GM12875 (cell line): ENCODE results near the gene LINGO4.
"Not testable (repeated sequence)": the region's sequence is repeated elsewhere in the genome, so short reads cannot be mapped to it uniquely, and the experiment has no call there.

Source experiments
- H3K4me3 ChIP-seq: one replicate; pipeline ENCODE4 v1.5.1; 2011; ENCODE audit warnings: low read depth, low read length, control low read depth
- CTCF ChIP-seq: IDR thresholded peaks from 2 replicates; pipeline ENCODE4 v1.5.1; 2011; ENCODE audit warnings: low read depth, mild to moderate bottlenecking, control low read depth, inconsistent platforms, low read length, moderate library complexity, borderline replicate concordance; ENCODE audit not compliant: insufficient read depth

The LINGO4 gene

DNA sequence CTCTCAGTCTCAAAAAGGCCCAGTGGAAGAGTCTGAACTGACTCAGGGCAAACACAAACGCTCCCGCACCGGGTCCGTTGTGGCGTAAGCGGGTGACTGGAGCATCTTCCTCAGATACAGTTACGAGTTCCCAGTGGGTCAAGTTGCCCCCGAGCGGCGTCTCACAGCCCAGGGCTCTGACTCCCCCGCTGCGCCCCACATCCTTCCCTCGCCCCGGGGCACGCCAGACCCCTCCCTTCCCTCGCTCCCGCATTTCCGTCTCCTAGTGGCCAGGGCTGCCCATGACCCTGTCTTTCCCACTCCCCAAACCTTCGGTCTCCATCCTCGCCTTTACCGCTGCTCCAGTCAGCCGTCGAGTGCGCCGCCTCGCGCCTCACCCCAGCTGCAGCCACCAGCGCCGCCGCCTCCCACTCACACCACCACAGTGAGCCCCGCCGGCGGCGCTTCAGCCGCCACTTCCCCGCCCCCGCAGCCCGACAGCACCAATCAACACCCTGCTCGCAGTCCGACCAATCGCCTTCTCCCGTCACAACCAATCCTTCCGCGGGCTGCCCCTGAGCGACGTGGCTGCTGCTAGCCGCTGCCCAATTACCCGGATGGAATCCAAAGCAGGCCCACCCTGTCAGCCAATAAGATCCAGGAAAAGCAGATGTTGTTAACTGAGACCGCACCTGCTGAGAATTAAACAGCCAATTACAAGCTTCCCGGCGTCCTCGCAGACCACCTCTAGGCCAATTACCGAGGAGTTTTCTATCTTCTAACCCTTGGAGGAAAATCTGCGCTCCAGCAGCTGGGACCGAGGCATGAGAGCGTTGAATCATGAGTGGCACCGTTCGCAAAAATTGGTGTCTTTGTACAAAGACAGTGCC lies 14.9 kb downstream of the LINGO4 start, which contains the start of gene TDRKH:
TSS of gene TDRKH (minus strand) at position 430 of the 869 bp plus-strand sequence. CDS start 7,478 bp downstream, outside the sequence.
- H3K4me3 ChIP-seq = peak within 1 kb of the TSS; percentile 71
- TF ChIP-seq CTCF = 0 out of 2 replicates have a peak, but pooled peaks have one; percentile 32

DNA sequence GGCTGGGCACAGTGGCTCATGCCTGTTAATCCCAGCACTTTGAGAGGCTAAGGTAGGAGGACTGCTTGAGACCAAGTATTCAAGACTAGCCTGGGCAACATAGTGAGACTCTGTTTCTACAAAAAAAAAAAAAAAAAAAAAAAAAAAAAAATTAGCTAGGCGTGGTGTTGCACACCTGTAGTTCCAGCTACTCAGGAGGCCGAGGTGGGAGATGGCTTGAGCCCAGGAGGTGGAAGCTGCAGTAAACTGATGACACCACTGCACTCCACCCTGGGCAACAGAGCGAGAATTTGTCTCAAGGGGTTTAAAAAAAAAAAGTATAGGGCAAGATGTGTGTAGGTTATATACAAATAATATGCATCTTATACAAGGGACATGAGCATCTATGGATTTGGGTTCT lies 17.5 kb downstream of the LINGO4 start:
- TF ChIP-seq CTCF = no peak

GRCh38 chr1:151783796-151784195 lies 21.4 kb downstream of the LINGO4 start:
- TF ChIP-seq CTCF = no peak
- no peak overlapping the region for H3K4me3 ChIP-seq

More for the DNA sequence above, 17.5 kb downstream of the LINGO4 start:
- H3K4me3 ChIP-seq = no peak overlapping the region

GRCh38 chr1:151782741-151783140 lies 22.5 kb downstream of the LINGO4 start:
- no peak for TF ChIP-seq CTCF

DNA sequence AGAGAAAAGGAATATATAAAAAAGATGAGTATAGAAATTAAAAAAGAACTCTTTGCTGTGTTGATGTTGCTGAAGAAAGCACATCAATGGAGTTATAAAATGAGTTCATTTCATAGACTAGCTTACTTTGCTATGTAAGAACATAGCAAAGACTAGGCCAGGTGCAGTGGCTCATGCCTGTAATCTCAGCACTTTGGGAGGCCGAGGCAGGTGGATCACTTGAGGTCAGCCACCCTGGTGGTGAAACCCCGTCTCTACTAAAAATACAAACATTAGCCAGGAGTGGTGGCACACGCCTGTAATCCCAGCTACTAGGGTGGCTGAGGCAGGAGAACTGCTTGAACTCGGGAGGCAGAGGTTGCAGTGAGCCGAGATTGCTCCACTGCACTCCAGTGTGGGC lies 23.2 kb downstream of the LINGO4 start:
- not testable (repeated sequence) for H3K4me3 ChIP-seq

More at GRCh38 chr1:151782741-151783140, 22.5 kb downstream of the LINGO4 start:
- H3K4me3 ChIP-seq = no peak overlapping the region

DNA sequence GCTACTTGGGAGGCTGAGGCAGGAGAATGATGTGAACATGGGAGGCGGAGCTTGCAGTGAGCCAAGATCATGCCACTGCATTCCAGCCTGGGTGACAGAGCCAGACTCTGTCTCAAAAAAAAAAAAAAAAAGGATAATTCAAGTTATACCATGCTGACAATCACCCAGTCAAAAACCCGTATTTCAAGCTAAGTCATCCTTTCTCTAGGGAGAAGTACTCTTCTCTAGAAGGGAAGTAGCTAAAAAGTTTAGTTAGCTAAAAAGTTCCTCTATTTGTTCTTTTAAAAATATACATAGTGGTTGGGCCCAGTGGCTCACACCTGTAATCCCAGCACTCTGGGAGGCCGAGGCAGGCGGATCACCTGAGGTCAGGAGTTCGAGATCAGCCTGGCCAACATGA lies 24.5 kb downstream of the LINGO4 start:
- H3K4me3 ChIP-seq = not testable (repeated sequence)

GRCh38 chr1:151779852-151780251 lies 25.4 kb downstream of the LINGO4 start:
- TF ChIP-seq CTCF = no peak
- no peak overlapping the region for H3K4me3 ChIP-seq

GRCh38 chr1:151777317-151777716 lies 27.9 kb downstream of the LINGO4 start:
- H3K4me3 ChIP-seq = no peak overlapping the region
- TF ChIP-seq CTCF = no peak
